MM.1S (cell line): ENCODE data around the gene RAPGEF4.

ENCODE experiments used
- DNase-seq: peaks from one replicate; pipeline ENCODE4 v3.0.0-alpha.2; 2015
- H2AFZ ChIP-seq: fragments of 300-600 bp; sonication (generic); 2 replicates; pipeline ENCODE4 v1.6.0; 2016; ENCODE audit warnings: antibody characterized with exemption, low read length
- H3F3A ChIP-seq: fragments of 300-600 bp; sonication (generic); 2 replicates; pipeline ENCODE4 v1.6.1; 2016; ENCODE audit warnings: mild to moderate bottlenecking, antibody characterized with exemption, low read length, moderate library complexity, mixed read lengths; ENCODE audit not compliant: insufficient read depth
- H3K27ac ChIP-seq: fragments of 300-600 bp; sonication (generic); 2 replicates; pipeline ENCODE4 v1.5.1; 2016; ENCODE audit warnings: mild to moderate bottlenecking, low read length
- H3K27me3 ChIP-seq: fragments of 300-600 bp; sonication (generic); replicated peaks from 2 replicates; pipeline ENCODE4 v1.6.0; 2016; ENCODE audit warnings: low read length; ENCODE audit not compliant: insufficient read depth
- H3K36me3 ChIP-seq: fragments of 300-600 bp; sonication (generic); replicated peaks from 2 replicates; pipeline ENCODE4 v1.6.1; 2016; ENCODE audit warnings: mild to moderate bottlenecking, low read length, mixed read lengths; ENCODE audit not compliant: insufficient read depth
- H3K4me1 ChIP-seq: fragments of 300-600 bp; sonication (generic); 2 replicates; pipeline ENCODE4 v1.6.1; 2016; ENCODE audit warnings: low read length, mixed read lengths
- H3K4me2 ChIP-seq: fragments of 300-600 bp; sonication (generic); 2 replicates; pipeline ENCODE4 v1.6.0; 2016; ENCODE audit warnings: low read depth, low read length
- H3K4me3 ChIP-seq: fragments of 300-600 bp; sonication (generic); 2 replicates; pipeline ENCODE4 v1.5.1; 2016; ENCODE audit warnings: low read length, mixed read lengths
- H3K79me2 ChIP-seq: fragments of 300-600 bp; sonication (generic); 2 replicates; pipeline ENCODE4 v1.6.1; 2016; ENCODE audit warnings: mixed run types, low read length, mixed read lengths
- H3K9ac ChIP-seq: fragments of 300-600 bp; sonication (generic); 2 replicates; pipeline ENCODE4 v1.6.1; 2016; ENCODE audit warnings: low read length, mixed read lengths
- H3K9me2 ChIP-seq: fragments of 300-600 bp; sonication (generic); replicated peaks from 2 replicates; pipeline ENCODE4 v1.6.1; 2016; ENCODE audit warnings: mild to moderate bottlenecking, low read length, mixed read lengths; ENCODE audit not compliant: insufficient read depth
- H3K9me3 ChIP-seq: fragments of 300-600 bp; sonication (generic); replicated peaks from 2 replicates; pipeline ENCODE4 v1.6.1; 2016; ENCODE audit warnings: mild to moderate bottlenecking, low read length, mixed read lengths; ENCODE audit not compliant: insufficient read depth
- H4K20me1 ChIP-seq: fragments of 300-600 bp; sonication (generic); 2 replicates; pipeline ENCODE4 v1.6.1; 2016; ENCODE audit warnings: mild to moderate bottlenecking, low read length, moderate library complexity, mixed read lengths; ENCODE audit not compliant: insufficient read depth
- EZH2 ChIP-seq: fragments of 300-600 bp; sonication (generic); optimal IDR thresholded peaks from 2 replicates; pipeline ENCODE3; 2017; ENCODE audit warnings: low read depth, mild to moderate bottlenecking, antibody characterized with exemption, low read length, mixed read lengths
- EZH2phosphoT487 ChIP-seq: fragments of 300-600 bp; sonication (generic); IDR thresholded peaks from 2 replicates; pipeline ENCODE4 v1.6.1; 2018; ENCODE audit warnings: antibody characterized with exemption, low read length
- TF ChIP-seq, protein P1 (sequence below): fragments of 300-600 bp; sonication (generic); IDR thresholded peaks from 2 replicates; pipeline ENCODE4 v1.5.1; 2016; ENCODE audit warnings: antibody characterized with exemption, low read length, mixed read lengths

Gene RAPGEF4

DNA sequence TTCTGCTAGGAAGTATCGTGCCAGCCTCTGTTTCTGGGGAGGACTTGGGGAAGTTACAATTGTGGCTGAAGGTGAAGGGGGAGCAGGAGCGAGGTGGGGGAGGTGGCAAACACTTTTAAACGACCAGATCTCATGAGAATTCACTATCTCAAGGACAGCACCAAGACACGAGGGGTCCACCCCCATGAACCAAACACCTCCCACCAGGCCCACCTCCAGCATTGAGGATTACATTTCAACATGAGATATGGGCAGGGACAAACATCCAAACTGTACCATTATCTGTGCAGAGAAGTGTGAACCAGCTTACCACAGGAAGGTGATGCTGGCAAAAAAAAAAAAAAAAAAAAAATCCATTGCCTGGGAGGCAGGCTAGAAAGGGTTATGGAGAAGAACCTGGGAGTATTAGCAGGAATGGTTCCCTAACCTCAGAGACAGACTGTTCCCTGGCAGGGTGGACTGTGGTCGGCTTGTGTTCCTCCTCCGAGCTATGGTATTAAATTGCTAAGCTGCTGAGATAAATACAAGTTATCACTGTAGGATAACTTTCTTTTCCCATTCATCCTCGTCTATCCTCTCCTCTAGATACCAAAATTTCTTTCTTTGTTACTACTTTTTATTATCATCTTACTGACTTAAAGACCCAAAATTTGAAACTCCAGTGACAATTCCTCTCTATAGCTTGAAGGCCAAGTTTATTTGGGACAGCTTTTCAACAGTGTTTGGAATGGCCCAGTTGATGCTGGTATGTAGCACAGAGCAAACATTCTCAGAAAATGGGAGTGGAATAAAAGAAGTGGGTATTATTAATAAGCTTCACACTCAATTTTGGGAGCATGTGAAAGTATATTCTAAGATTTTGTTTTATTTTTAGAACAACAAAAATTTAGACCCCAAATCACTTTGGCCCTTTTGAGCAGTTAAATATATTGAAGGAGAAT, 266.3 kb downstream of the RAPGEF4 start:
- DNase-seq: no peak
- H3F3A ChIP-seq: no peaks in the 10 kb centered on the region
- H4K20me1 ChIP-seq: no peaks in the 10 kb centered on the region
- no peak overlapping the region for H3K4me3 ChIP-seq
- no peak overlapping the region for H3K27ac ChIP-seq
- no peaks in the 10 kb centered on the region for H3K79me2 ChIP-seq
- TF ChIP-seq, protein P1, sequence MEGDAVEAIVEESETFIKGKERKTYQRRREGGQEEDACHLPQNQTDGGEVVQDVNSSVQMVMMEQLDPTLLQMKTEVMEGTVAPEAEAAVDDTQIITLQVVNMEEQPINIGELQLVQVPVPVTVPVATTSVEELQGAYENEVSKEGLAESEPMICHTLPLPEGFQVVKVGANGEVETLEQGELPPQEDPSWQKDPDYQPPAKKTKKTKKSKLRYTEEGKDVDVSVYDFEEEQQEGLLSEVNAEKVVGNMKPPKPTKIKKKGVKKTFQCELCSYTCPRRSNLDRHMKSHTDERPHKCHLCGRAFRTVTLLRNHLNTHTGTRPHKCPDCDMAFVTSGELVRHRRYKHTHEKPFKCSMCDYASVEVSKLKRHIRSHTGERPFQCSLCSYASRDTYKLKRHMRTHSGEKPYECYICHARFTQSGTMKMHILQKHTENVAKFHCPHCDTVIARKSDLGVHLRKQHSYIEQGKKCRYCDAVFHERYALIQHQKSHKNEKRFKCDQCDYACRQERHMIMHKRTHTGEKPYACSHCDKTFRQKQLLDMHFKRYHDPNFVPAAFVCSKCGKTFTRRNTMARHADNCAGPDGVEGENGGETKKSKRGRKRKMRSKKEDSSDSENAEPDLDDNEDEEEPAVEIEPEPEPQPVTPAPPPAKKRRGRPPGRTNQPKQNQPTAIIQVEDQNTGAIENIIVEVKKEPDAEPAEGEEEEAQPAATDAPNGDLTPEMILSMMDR: no peak
- no peak for TF ChIP-seq EZH2
- no peak for TF ChIP-seq EZH2phosphoT487
- no peaks in the 10 kb centered on the region for H3K36me3 ChIP-seq
- H3K9ac ChIP-seq: no peak overlapping the region
- H3K4me1 ChIP-seq: no peaks in the 10 kb centered on the region
- no peaks in the 10 kb centered on the region for H3K9me2 ChIP-seq
- H2AFZ ChIP-seq: no peak overlapping the region
- no peaks in the 10 kb centered on the region for H3K9me3 ChIP-seq
- no peaks in the 10 kb centered on the region for H3K27me3 ChIP-seq
- no peak overlapping the region for H3K4me2 ChIP-seq

DNA sequence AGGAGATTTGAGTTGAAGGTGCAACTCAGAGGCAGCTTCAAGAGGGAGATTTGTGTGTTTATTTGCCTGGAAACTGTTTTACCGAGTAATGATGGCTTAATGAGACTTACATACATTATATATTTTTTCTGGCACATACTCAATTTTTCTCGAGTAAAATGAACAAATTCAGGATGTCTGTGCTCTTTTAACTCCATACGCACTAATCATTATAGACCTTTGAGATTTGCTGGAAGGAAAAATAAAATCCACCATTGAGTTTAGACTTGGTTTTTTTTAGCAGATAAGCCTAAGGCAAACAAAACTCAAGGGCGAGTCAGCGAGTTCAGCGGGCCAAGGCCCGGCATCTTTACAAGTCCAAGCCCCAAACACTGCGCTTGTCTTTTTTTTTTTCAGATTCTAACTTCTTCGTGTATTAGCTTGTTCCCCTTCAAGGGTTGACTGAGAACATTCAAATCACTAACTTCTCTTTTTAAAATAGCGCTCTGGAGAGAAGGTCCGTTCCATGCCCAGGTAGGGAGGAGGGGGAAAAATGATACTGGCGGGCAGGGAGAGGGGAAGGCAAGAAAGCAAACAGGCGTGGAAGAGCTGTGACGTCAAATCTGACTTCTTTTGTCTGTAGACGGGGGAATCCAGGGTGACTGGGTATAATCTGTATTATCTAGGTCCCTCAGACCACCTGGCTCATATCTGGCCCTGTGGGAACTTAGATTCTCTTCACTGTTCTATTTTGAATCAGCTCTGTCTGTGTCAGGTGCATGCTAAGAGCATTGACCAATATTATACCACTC, 267.3 kb downstream of the RAPGEF4 start:
- Histone ChIP-seq H3K4me2 (no peak overlapping the region), H3K4me1 (no peaks in the 10 kb centered on the region), H3K4me3 (no peak overlapping the region), H4K20me1 (no peaks in the 10 kb centered on the region), H3K79me2 (no peaks in the 10 kb centered on the region), H3K36me3 (no peaks in the 10 kb centered on the region), H3K9me3 (no peaks in the 10 kb centered on the region), H3F3A (no peaks in the 10 kb centered on the region), H3K9me2 (no peaks in the 10 kb centered on the region), H3K27ac (no peak overlapping the region), H2AFZ (no peak overlapping the region), H3K9ac (no peak overlapping the region), H3K27me3 (no peaks in the 10 kb centered on the region)
- TF ChIP-seq EZH2 (no peak), EZH2phosphoT487 (no peak)
- TF ChIP-seq, protein P1: no peak
- DNase-seq: no peak

DNA sequence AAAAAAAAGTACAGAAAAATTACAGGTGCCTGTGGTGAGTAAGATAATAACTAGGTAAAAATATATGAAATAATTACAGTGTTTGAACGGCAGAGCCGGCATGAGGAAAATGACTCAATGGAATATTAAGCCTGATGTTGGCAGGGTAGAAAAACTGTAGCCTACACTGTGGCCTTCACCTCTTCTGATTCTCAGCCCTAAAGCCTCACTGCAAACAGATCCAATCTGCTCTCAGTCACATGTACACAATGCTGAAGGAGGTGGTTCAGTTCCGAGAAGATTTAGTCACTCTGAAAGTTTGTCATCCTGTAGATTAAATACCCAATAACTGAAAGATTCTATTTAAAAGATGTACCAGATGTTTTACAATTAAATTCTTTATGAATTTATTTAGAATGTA, 273.1 kb downstream of the RAPGEF4 start:
- no peaks in the 10 kb centered on the region for H3K4me1 ChIP-seq
- H2AFZ ChIP-seq: no peak overlapping the region
- H3K4me2 ChIP-seq: no peak overlapping the region
- no peaks in the 10 kb centered on the region for H3K9me2 ChIP-seq
- no peaks in the 10 kb centered on the region for H4K20me1 ChIP-seq
- no peak overlapping the region for H3K9ac ChIP-seq
- TF ChIP-seq EZH2phosphoT487: no peak
- TF ChIP-seq, protein P1: no peak
- TF ChIP-seq EZH2: no peak
- no peaks in the 10 kb centered on the region for H3K79me2 ChIP-seq
- H3F3A ChIP-seq: no peaks in the 10 kb centered on the region
- no peaks in the 10 kb centered on the region for H3K9me3 ChIP-seq
- H3K27ac ChIP-seq: no peak overlapping the region
- no peak for DNase-seq
- H3K27me3 ChIP-seq: no peaks in the 10 kb centered on the region
- H3K4me3 ChIP-seq: no peak overlapping the region
- H3K36me3 ChIP-seq: no peaks in the 10 kb centered on the region
